ENCODE data around the gene ZNF587B.
"Not testable (repeated sequence)": the region's sequence is repeated elsewhere in the genome, so short reads cannot be mapped to it uniquely, and the experiment has no call there.

ZNF587B gene

GRCh38 chr19:57830071-57830602 is at the start of gene ZNF587B:
Gene ZNF587B (plus strand): TSS chr19:57830299. CDS start chr19:57830529, 230 bp downstream.
- peak; percentile 96 for DNase-seq

GRCh38 chr19:57786286-57786685 is 43.8 kb upstream of the ZNF587B start:
- no peak for DNase-seq

- DNase-seq, result no peak
These were observed 43.2 kb upstream of the ZNF587B start for GRCh38 chr19:57786906-57787305.

GRCh38 chr19:57788114-57788692 is 41.9 kb upstream of the ZNF587B start:
- DNase-seq, result no peak

GRCh38 chr19:57789288-57789687 is 40.8 kb upstream of the ZNF587B start:
- DNase-seq, result no peak

- not testable (repeated sequence) for DNase-seq
These were observed 33.5 kb upstream of the ZNF587B start for GRCh38 chr19:57796580-57796979.

- DNase-seq, result no peak
These were observed 29.4 kb upstream of the ZNF587B start for GRCh38 chr19:57800696-57801095.

GRCh38 chr19:57802269-57802668 is 27.8 kb upstream of the ZNF587B start:
- DNase-seq, result no peak

GRCh38 chr19:57803265-57803593 is 26.9 kb upstream of the ZNF587B start:
- DNase-seq, result no peak

- peak; percentile 83 for DNase-seq
These were observed 26.3 kb upstream of the ZNF587B start for GRCh38 chr19:57803594-57804325.

- DNase-seq, result no peak
These were observed 22.6 kb upstream of the ZNF587B start for GRCh38 chr19:57807541-57807940.

GRCh38 chr19:57810410-57811295 is 19.4 kb upstream of the ZNF587B start:
- not testable (repeated sequence) for DNase-seq

- no peak for DNase-seq
These were observed 17.9 kb upstream of the ZNF587B start for GRCh38 chr19:57812226-57812625.

GRCh38 chr19:57812975-57813820 is 16.9 kb upstream of the ZNF587B start:
- not testable (repeated sequence) for DNase-seq

- no peak for DNase-seq
These were observed 16.1 kb upstream of the ZNF587B start for GRCh38 chr19:57813919-57814504.

GRCh38 chr19:57814505-57815246 is 15.4 kb upstream of the ZNF587B start, which contains the start of gene ZNF552:
Gene ZNF552 (minus strand): TSS chr19:57814913. CDS start chr19:57814743, 170 bp downstream.
- peak; percentile 89 for DNase-seq

GRCh38 chr19:57815247-57816075 is 14.6 kb upstream of the ZNF587B start:
- no peak for DNase-seq

GRCh38 chr19:57816652-57817051 is 13.4 kb upstream of the ZNF587B start:
- no peak for DNase-seq

GRCh38 chr19:57817976-57818375 is 12.1 kb upstream of the ZNF587B start:
- DNase-seq, result no peak

GRCh38 chr19:57818378-57818777 is 11.7 kb upstream of the ZNF587B start:
- no peak for DNase-seq
